Heart right ventricle (tissue), 16 donors: ENCODE data around the gene HYAL4. TPM values are rescaled to one million over a fixed set of nuclear protein-coding genes. Genes with fewer than 3 reads are reported as not detected.
"Not testable (repeated sequence)": the region's sequence is repeated elsewhere in the genome, so short reads cannot be mapped to it uniquely, and the experiment has no call there.

Source experiments
- ATAC-seq, 8 donors: fragments of 200-7000 bp; cut with Tn5 transposase; one replicate each; pipeline ENCODE4 v1.9.1; 2020; ENCODE audit warnings: mild to moderate bottlenecking in 8 of 8, moderate library complexity in 8 of 8, moderate number of reproducible peaks in 1 of 8
- DNase-seq, 2 donors: peaks; one replicate each; pipeline ENCODE4 v3.0.0-alpha.2; 2020
- H3K27ac ChIP-seq, 10 donors: fragments of 200-600 bp; sonication (generic) in 2 of 10; one replicate each; pipeline versions ENCODE4 v1.5.0 to v1.8.0; 2020 to 2022; ENCODE audit warnings: mild to moderate bottlenecking in 3 of 10
- H3K27me3 ChIP-seq, 7 donors: fragments of 200-600 bp; one replicate each; pipeline ENCODE4 v1.8.0; 2021 to 2022; ENCODE audit warnings: mild to moderate bottlenecking in 2 of 7
- H3K36me3 ChIP-seq, 9 donors: fragments of 200-600 bp; sonication (generic) in 1 of 9; one replicate each; pipeline versions ENCODE4 v1.5.0 to v1.8.0; 2020 to 2022; ENCODE audit warnings: mild to moderate bottlenecking in 2 of 9
- H3K4me1 ChIP-seq, 9 donors: fragments of 200-600 bp; sonication (generic) in 1 of 9; one replicate each; pipeline versions ENCODE4 v1.5.0 to v1.8.0; 2020 to 2022; ENCODE audit warnings: mild to moderate bottlenecking in 4 of 9
- H3K4me3 ChIP-seq, 10 donors: fragments of 200-600 bp; sonication (generic) in 2 of 10; one replicate each; pipeline versions ENCODE4 v1.5.0 to v1.8.0; 2020 to 2022; ENCODE audit warnings: mild to moderate bottlenecking in 7 of 10, moderate library complexity in 2 of 10
- H3K9me3 ChIP-seq, 11 donors: fragments of 200-600 bp in 10 of 11; sonication (generic) in 2 of 11; one replicate each; pipeline versions ENCODE4 v1.5.0 to v1.8.0; 2013 to 2022; ENCODE audit warnings: mild to moderate bottlenecking in 2 of 11, control low read depth in 1 of 11, moderate library complexity in 1 of 11
- WGBS, 2 donors: extraction: QIAGEN DNeasy Blood & Tissue Kit; methylation state at CpG; one replicate each; pipeline ENCODE4 v1.1.7; 2013; ENCODE audit warnings: inconsistent platforms in 1 of 2; 5-methylcytosine and 5-hydroxymethylcytosine counted together
- intact Hi-C, 10 donors: fragments of 100-400 bp; cut with DNase I; formaldehyde crosslinking; loops; one replicate each; pipeline versions ENCODE4 v1.11.1 to v1.14.2; 2022
- polyA plus RNA-seq, 2 donors: library from polyadenylated mRNA; stranded (reverse); fragments of 200-250 nt; gene quantifications; one replicate each; pipeline ENCODE4 v1.2.3, GENCODE V29; 2013
- total RNA-seq, 10 donors: library from RNA; stranded (reverse); fragmentation: NEBNext Ultra II Directional in 3 of 10; extraction: Animal tissue kit (Norgen Biotek cat#: 25700) in 3 of 10; gene quantifications; one replicate each; pipeline versions ENCODE4 v1.2.1 to v1.2.4, GENCODE V29; 2021 to 2023
- TF ChIP-seq, protein P1 (sequence below), 9 donors: fragments of 200-600 bp; sonication (generic) in 2 of 9; IDR thresholded peaks; one replicate each; pipeline versions ENCODE4 v1.5.0 to v1.8.0; 2021 to 2022; ENCODE audit warnings: antibody characterized with exemption in 9 of 9, mild to moderate bottlenecking in 5 of 9, moderate library complexity in 1 of 9
- donor health status: Arrhythmogenic right ventricular cardiomyopathy.
- donor health status: ischemic (EF 13 %, LVEDD 7.1; RV severe dilation, severe dysfunction).
- donor health status: healthy with polysubstance abuse.
- donor health status: DM: no; HTN: yes; CAD: no.
- donor health status: DM: no; HTN: no; CAD: no.
- donor health status: ischemic (EF 25% LVEDD 6.9; RV normal size, moderate dysfunction).
- donor health status: ischemic (EF 25% LVEDD 5.7; RV mildly dilated, moderate dysfunction).
- donor health status: healthy.
- donor health status: DM: yes; HTN: yes; CAD: no.
- donor health status: Ischemic cardiomyopathy.
- donor health status: ischemic (EF 35%, LVEDD 5.7; RV mildly dilated, moderate dysfunction).
- donor health status: nonischemic (EF 11% LVEDD 7.7; RV severe dilation, severe dysfunction).
- donor health status: DM: yes; HTN: yes; CAD: no.
- donor health status: PGD.
- donor health status: ischemic (EF 29% LVEDD 5.4; RV normal size, mild dysfunction).
- donor health status: nonischemic (EF 23%, LVEDD 6.1; RV moderate dilation, normal function).

Gene HYAL4
- total and polyA plus RNA-seq, 12 donors = 0.03 to 0.88 (median 0.36) TPM; not detected in 8

DNA sequence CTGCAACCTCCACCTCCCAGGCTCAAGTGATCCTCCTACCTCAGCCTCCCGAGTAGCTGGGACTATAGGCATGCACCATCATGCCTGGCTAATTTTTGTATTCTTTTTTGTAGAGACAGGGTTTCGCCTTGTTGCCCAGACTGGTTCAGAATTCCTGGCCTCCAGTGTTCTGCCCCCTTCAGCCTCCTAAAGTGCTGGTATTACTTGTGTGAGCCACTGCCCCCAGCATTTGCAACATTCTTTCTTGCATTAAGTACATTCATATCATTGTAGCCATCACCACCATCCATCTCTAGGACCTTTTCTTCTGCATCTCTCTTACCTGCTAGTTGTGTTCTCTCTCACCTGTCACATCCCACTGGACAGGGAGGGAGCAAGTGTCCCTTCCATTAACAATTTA lies 35.5 kb upstream of the HYAL4 start:
- H3K9me3 ChIP-seq = peaks cover 0 to 25% (median 4%) of the 10 kb centered on the region in 11 donors
- H3K36me3 ChIP-seq = no peaks in the 10 kb centered on the region
- no peak overlapping the region for H3K27ac ChIP-seq
- H3K4me1 ChIP-seq = no peaks in the 10 kb centered on the region
- TF ChIP-seq, protein P1, sequence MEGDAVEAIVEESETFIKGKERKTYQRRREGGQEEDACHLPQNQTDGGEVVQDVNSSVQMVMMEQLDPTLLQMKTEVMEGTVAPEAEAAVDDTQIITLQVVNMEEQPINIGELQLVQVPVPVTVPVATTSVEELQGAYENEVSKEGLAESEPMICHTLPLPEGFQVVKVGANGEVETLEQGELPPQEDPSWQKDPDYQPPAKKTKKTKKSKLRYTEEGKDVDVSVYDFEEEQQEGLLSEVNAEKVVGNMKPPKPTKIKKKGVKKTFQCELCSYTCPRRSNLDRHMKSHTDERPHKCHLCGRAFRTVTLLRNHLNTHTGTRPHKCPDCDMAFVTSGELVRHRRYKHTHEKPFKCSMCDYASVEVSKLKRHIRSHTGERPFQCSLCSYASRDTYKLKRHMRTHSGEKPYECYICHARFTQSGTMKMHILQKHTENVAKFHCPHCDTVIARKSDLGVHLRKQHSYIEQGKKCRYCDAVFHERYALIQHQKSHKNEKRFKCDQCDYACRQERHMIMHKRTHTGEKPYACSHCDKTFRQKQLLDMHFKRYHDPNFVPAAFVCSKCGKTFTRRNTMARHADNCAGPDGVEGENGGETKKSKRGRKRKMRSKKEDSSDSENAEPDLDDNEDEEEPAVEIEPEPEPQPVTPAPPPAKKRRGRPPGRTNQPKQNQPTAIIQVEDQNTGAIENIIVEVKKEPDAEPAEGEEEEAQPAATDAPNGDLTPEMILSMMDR (IDR thresholded peaks at IDR 0.05) = no peak
- DNase-seq (no peak), ATAC-seq (no peak)
- no peak overlapping the region for H3K4me3 ChIP-seq
- H3K27me3 ChIP-seq = no peaks in the 10 kb centered on the region
- 90 to 91% methylated on average over 2 of the region's 2 CpGs for WGBS, 2 donors
- intact Hi-C loops = loop anchor here in 1 of 10 donors (10.0 kb wide), 1 partner anchor 55 kb away; no protein-coding TSS in a partner anchor

DNA sequence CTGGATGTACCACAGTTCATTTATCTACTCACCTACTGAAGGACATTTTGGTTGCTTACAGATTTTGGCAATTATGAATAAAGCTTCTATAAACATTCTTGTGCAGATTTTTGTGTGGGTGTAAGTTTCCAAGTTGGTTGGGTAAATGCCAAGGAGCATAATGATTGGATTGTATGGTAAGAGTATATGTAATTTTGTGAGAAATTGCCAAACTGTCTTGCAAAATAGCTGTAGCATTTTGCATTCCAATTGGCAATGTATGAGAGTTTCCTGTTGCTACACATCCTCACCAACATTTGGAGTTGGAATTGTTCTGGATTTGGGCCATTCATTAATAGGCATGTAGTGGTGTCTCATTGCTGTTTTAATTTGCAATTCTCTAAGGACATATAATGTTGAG lies 33.9 kb upstream of the HYAL4 start:
- DNase-seq (no peak), ATAC-seq (no peak)
- H3K9me3 ChIP-seq = peaks cover 0 to 25% (median 4%) of the 10 kb centered on the region in 11 donors
- TF ChIP-seq, protein P1 (IDR thresholded peaks at IDR 0.05) = no peak
- no peaks in the 10 kb centered on the region for H3K4me1 ChIP-seq
- no peak overlapping the region for H3K27ac ChIP-seq
- H3K36me3 ChIP-seq = no peaks in the 10 kb centered on the region
- no peak overlapping the region for H3K4me3 ChIP-seq
- H3K27me3 ChIP-seq = no peaks in the 10 kb centered on the region
- intact Hi-C loops = no loop called here

DNA sequence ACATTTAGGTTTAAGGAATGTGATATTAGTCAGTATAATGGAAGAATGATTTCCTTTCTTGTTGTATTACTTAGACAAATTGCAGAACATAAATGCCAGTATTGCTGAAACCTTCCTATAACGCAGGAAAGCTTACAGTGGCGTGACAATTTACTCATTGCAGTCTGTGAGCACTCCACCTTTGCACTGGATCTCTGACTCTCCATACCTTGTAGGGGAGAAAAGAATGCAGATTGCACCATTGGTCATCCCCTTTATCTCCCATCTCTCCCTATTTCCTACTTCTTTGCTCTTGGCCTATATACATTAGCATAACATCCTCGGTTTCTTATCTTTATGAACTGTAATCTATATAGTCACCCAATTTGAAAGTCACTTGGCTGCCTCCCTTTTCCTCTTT lies 28.1 kb upstream of the HYAL4 start:
- TF ChIP-seq, protein P1 (IDR thresholded peaks at IDR 0.05) = no peak
- H3K27me3 ChIP-seq = no peaks in the 10 kb centered on the region
- intact Hi-C loops = no loop called here
- no peaks in the 10 kb centered on the region for H3K9me3 ChIP-seq
- WGBS, 2 donors = 75 to 82% methylated on average over 3 of the region's 3 CpGs
- no peak for ATAC-seq
- H3K27ac ChIP-seq = no peak overlapping the region
- DNase-seq = no peak
- no peak overlapping the region for H3K4me3 ChIP-seq
- H3K36me3 ChIP-seq = no peaks in the 10 kb centered on the region
- H3K4me1 ChIP-seq = no peaks in the 10 kb centered on the region

- H3K4me1 ChIP-seq = no peaks in the 10 kb centered on the region
- no peaks in the 10 kb centered on the region for H3K27me3 ChIP-seq
- H3K9me3 ChIP-seq = no peaks in the 10 kb centered on the region
- no peak overlapping the region for H3K4me3 ChIP-seq
- no peak for ATAC-seq
- no peaks in the 10 kb centered on the region for H3K36me3 ChIP-seq
- H3K27ac ChIP-seq = no peak overlapping the region
- TF ChIP-seq, protein P1 (IDR thresholded peaks at IDR 0.05) = no peak
- intact Hi-C loops = no loop called here
- 54 to 58% methylated on average over 4 of the region's 4 CpGs for WGBS, 2 donors
- no peak for DNase-seq
These were observed 26.0 kb upstream of the HYAL4 start for GRCh38 chr7:123819001-123819400.

- H3K27ac ChIP-seq, H3K4me1 ChIP-seq, ATAC-seq, H3K36me3 ChIP-seq, H3K9me3 ChIP-seq, H3K4me3 ChIP-seq, H3K27me3 ChIP-seq, DNase-seq: not testable (repeated sequence)
- WGBS, 2 donors = 88 to 91% methylated on average over 4 of the region's 4 CpGs
- intact Hi-C loops = loop anchor here in 1 of 10 donors (5.0 kb wide), 1 partner anchor 1042 kb away; no protein-coding TSS in a partner anchor
These were observed 25.2 kb upstream of the HYAL4 start for GRCh38 chr7:123819795-123820194.
